ENCODE measurements around the gene PEX12. TPM values are rescaled to one million over a fixed set of nuclear protein-coding genes. Genes with fewer than 3 reads are reported as not detected.

PEX12 gene
- total and polyA plus RNA-seq, 9 of the 15 experiments (the other 6 are each of a cell fraction or from before 2014, with no cell fraction given) = 4.0 to 12.4 (median 6.4) TPM

- TF ChIP-seq ZNF584 (CRISPR knock-in tag; IDR thresholded peaks at IDR 0.05; ENCODE audit: low read depth) (no peak), XRCC4 (IDR thresholded peaks at IDR 0.05; ENCODE audit: extremely low read depth, insufficient read depth, insufficient read length) (no peak), ZNF318 (IDR thresholded peaks at IDR 0.05; ENCODE audit: borderline replicate concordance in 1 of 2, low read depth in 1 of 2) (no peak), SMAD1 (IDR thresholded peaks at IDR 0.05; ENCODE audit: low read depth, low read length, partially characterized antibody) (no peak), TGIF2 (CRISPR knock-in tag; IDR thresholded peaks at IDR 0.05) (no peak), SMC3 (conservative IDR thresholded peaks at IDR 0.05; ENCODE audit: insufficient read depth, low read depth, low read length) (no peak), TOE1 (IDR thresholded peaks at IDR 0.05; ENCODE audit: borderline replicate concordance) (no peak), TOE1 (CRISPR knock-in tag; IDR thresholded peaks at IDR 0.05; ENCODE audit: borderline replicate concordance, low read depth) (no peak), TAL1 (IDR thresholded peaks at IDR 0.05) (0 out of 2 replicates have a peak, but pooled peaks have one; percentile 6), ILF3 (IDR thresholded peaks at IDR 0.05; ENCODE audit: borderline replicate concordance) (no peak), SIX5 (IDR thresholded peaks at IDR 0.05; ENCODE audit: borderline replicate concordance in 1 of 2, insufficient read depth in 1 of 2, low read depth in 1 of 2, low read length in 2 of 2) (no peak), MBD2 (IDR thresholded peaks at IDR 0.05; ENCODE audit: borderline replicate concordance, low read depth) (no peak), ATF7 (IDR thresholded peaks at IDR 0.05) (0 out of 2 replicates have a peak, but pooled peaks have one; percentile 18)
- TF ChIP-seq, protein P1, sequence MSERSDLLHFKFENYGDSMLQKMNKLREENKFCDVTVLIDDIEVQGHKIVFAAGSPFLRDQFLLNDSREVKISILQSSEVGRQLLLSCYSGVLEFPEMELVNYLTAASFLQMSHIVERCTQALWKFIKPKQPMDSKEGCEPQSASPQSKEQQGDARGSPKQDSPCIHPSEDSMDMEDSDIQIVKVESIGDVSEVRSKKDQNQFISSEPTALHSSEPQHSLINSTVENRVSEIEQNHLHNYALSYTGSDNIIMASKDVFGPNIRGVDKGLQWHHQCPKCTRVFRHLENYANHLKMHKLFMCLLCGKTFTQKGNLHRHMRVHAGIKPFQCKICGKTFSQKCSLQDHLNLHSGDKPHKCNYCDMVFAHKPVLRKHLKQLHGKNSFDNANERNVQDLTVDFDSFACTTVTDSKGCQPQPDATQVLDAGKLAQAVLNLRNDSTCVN (CRISPR knock-in tag; IDR thresholded peaks at IDR 0.05) = no peak
- TF ChIP-seq, protein P2, sequence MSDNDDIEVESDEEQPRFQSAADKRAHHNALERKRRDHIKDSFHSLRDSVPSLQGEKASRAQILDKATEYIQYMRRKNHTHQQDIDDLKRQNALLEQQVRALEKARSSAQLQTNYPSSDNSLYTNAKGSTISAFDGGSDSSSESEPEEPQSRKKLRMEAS (CRISPR knock-in tag; IDR thresholded peaks at IDR 0.05) = no peak
Measured at GRCh38 chr17:35588196-35588920, 10.0 kb upstream of the PEX12 start (continued).

Measured in K562 (cell line).